GM19043 (cell line): ENCODE measurements around the gene B3GALT6.

ENCODE experiments used
- ATAC-seq: cut with Tn5 transposase; IDR thresholded peaks from one replicate; pipeline ENCODE4 v1.9.1; 2021; ENCODE audit warnings: low read depth; ENCODE audit not compliant: unreplicated experiment

The B3GALT6 gene

GRCh38 chr1:1200876-1201810 is 30.9 kb upstream of the B3GALT6 start:
- no peak for ATAC-seq

DNA sequence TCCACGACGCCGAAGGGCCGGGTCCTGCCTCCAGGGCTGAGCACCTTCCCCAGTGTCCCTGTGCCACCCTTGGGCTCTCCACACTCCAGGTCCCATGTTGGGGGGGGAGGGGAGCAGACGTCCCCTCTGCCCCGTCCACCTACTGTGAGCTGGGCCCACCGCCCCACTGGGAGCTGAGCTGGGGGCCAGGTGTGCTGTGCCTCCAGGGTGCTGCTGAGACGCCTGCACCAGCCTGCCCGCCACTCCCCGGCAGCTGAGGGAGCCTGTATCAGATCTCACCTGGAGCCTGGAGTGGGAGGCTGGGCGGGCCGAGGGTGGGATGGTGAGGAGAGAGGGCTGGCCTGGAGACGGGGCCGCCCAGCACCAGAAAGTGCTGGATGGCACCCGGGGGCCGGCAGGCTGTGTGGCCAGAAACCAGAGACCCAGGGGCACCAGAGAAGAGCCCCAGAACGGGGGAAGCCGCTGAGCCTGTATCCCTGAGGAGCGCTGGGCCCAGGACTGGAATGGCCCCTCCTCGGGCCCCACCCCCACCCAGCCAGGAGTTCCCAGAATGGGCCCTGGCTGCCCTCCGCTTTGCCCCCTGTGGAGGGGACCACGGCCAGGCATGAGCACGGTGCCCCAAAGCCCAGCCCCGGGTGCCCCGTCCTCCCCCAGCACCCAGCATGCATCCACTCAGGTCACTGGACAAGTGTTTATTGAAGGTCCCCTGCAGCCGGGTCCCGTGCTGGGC is 29.0 kb upstream of the B3GALT6 start:
- ATAC-seq: no peak

- no peak for ATAC-seq
These were observed 28.2 kb upstream of the B3GALT6 start for GRCh38 chr1:1203561-1204424.

DNA sequence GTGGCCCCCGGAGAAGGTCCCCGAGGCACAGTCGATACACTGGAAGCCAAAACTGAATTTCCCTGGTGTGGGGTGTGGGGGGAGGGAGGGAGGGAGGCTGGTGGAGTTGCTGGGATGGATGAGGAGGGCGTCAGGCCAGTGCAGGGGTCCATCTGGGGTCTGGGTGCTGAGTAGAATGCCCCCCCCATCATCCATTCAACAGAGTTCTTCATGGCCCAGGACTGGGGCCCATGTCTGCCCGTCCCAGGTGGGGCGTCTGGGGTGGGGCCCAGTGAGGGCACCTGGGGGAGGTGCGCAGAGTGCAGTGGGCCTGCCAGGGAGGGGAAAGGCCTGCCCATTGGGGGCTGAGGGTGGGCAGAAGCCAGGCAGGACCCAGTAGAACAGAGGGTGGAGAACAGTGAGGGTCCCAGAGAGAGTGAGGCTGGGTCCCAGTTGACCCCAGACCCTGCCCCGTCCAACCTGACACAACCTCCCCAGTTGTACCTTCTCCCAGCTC is 27.6 kb upstream of the B3GALT6 start:
- ATAC-seq: no peak

DNA sequence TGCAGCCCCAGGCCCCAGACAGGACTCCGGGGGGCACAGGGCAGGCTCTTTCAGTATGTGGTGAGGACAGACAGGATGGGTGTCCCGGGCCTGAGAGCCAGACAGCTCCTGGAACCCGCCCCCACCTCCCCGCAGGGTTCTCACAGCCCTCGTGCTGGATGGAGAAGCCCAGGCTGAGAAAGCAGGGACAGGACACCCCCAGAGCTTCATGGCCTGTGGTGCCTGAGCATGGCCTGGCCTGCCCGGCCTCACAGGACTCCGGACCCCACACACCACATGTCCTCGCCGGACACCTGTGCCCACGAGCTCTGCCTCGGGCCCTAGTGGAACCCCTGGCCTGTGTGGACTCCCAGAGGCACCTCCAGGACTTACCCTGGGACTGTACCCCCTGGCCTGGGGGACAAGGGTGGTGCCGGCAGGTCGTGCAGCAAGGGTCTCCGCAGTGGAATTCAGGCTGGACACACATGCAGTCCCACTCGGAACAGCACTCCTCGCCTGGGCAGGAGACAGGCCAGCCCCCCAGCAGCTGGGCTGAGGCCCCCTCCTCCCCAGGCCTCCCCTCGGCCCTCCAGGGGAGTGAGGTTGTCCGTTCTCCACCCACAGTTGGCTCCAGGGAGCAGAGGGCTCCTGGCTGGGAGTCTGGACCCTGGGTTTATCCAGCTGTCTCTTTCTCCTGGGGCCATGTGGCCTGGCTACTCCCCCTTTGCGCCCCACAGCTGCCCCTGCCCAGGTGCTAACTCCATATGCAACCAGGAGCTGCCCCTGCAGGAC is 26.9 kb upstream of the B3GALT6 start:
- ATAC-seq: no peak

GRCh38 chr1:1205769-1206375 is 26.2 kb upstream of the B3GALT6 start:
- ATAC-seq: no peak

- ATAC-seq: no peak
These were observed 25.6 kb upstream of the B3GALT6 start, which contains the start of gene TNFRSF18 for GRCh38 chr1:1206376-1206965. Gene TNFRSF18, minus strand, starts transcription at chr1:1206592. Its CDS starts 21 bp downstream, at chr1:1206571.

DNA sequence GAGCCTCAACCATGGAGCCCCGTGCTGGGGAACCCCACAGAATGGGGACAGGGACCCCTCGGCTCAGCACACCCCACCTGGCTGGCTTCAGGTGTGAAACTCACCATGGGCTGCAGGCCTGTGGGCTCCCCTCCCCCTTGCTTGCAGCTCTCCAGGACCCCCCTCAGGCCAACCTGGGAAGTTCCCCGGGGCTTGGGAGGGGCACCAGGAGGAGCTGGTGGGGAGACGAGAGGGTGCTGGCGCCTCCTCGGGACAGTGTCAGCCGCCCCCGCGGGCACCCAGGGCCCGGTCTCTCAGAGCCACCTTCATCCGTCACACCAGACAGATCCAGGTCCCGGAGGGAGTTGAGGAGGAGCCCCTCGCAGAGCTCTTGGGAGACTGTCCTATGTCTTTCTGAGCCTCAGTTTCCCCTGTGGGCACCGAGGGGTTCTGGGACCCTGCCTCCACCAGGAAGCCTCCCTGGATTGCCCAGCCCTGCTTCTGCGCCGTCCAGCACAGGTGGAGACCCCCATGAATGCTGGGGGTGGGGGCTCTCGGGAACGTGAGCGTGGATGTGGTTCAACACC is 25.0 kb upstream of the B3GALT6 start:
- ATAC-seq: no peak

GRCh38 chr1:1207571-1207892 is 24.5 kb upstream of the B3GALT6 start:
- no peak for ATAC-seq

GRCh38 chr1:1208713-1209433 is 23.2 kb upstream of the B3GALT6 start:
- no peak for ATAC-seq

DNA sequence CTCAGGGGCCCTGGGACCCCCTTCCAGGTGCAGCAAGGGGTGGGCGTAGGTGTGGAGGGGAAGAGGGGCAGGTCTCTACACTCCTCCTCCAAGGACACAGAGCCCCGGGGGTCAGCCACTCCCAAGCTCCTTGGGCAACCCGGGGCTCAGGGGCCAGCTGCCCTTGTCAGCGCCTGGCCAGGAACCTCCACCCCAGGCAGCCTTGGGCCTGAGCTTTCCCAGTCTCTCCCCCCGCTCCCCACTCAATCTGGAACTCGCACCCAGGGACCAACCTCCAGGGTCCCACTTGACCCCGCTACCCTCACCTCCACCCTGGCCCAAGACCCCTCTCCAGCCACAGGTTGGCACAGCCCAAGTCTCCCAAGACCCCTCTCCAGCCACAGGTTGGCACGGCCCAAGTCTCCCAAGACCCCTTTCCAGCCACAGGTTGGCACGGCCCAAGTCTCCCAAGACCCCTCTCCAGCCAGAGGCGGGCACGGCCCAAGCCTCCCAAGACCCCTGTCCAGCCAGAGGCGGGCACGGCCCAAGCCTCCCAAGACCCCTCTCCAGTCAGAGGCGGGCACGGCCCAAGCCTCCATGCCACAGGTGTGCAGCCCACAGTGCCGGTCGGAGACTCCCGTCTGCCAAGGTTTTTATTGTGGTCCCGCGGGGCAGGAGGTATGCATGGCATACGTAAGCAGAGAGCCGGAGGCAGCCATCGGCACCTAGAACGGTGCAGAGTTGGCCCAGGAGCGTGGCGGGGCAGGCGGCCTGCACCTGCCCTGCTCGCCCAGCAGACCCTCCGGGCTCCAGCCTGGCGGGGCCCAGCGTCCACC is 21.1 kb upstream of the B3GALT6 start:
- ATAC-seq: no peak

GRCh38 chr1:1211541-1212441 is 20.2 kb upstream of the B3GALT6 start:
- no peak for ATAC-seq

DNA sequence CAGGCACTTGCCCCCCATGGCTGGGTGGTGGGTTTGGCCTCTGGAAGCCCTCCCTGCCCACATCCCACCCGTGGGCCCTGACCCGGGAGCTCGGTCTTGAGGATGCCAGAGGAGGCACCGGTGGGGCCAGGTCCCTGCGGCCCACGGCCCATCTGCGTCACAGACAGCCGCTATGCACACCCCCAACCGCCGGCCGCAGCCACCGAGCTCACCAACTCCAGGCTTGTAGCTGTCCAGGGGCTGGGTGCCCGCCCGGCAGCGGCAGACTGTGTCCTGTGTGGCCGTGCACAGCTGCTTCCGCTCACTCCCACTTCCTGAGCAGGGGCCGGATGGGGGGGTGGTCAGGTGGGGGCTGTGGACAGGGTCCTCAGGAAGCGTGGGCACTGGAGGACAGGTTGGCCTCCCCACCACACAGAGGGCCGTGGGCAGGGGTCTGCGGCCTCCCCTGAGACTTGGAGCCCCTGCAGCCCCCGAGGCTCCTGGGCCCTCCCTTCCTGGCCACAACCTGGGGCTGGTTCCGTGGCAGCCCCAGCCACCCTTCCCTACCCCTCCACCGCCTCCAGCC is 19.2 kb upstream of the B3GALT6 start:
- no peak for ATAC-seq

- ATAC-seq: no peak
These were observed 18.4 kb upstream of the B3GALT6 start, which contains the start of gene TNFRSF4 for GRCh38 chr1:1213345-1214265. Gene TNFRSF4, minus strand, starts transcription at chr1:1214153. Its CDS starts 26 bp downstream, at chr1:1214127.
